ENCODE measurements around the gene KLHDC3. TPM values are rescaled to one million over a fixed set of nuclear protein-coding genes. Genes with fewer than 3 reads are reported as not detected.
A peak's percentile ranks its signal among the peaks of the same experiment; 100 is the strongest.

Gene KLHDC3, protein sequence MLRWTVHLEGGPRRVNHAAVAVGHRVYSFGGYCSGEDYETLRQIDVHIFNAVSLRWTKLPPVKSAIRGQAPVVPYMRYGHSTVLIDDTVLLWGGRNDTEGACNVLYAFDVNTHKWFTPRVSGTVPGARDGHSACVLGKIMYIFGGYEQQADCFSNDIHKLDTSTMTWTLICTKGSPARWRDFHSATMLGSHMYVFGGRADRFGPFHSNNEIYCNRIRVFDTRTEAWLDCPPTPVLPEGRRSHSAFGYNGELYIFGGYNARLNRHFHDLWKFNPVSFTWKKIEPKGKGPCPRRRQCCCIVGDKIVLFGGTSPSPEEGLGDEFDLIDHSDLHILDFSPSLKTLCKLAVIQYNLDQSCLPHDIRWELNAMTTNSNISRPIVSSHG
- total RNA-seq (2013), result 76.2 TPM
- polyA plus RNA-seq (100 to 1,000 TPM in 2 of 3 donors, 10 to 100 TPM in 1; 51.9 to 141 (median 106) TPM), polyA minus RNA-seq (42.3 and 49.1 TPM in 2 replicates), total RNA-seq (7.4 to 59.5 (median 30.6) reads per million in 11 experiments)

DNA sequence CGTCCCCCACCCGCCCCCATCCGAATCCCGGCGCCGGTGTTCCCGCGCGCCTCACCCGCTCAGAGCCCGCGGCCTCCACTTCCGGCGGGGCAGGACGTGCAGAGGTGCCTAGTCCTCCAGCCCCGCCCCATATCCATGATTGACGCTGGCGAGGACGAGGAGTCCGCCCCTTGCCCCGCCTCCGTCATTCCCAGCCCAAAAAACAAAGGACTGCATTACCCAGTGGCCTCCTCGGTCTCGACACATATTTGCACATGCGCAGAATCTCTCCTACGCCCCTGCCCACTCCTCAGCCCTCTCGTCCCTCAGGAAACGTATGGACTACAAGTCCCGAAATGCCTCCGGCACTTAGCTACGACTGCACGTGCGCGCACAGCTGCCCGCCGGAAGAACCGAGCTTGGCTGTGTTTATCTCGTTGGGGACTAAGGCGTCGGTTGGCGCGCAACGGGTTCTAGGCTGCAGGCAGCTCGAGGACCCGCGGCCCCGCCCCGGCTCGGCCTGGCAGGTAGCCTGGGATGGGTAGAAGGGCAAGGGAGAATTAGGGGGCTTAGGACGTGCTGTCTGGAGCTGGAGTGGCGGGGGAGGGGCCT, at the start of gene KLHDC3, which contains the start of gene MEA1:
Gene KLHDC3, plus strand, starts transcription at position 407 of the 591 bp plus-strand sequence. CDS start 2,944 bp downstream, outside the sequence.
Gene MEA1, minus strand, starts transcription at position 104 of the 591 bp plus-strand sequence. CDS start 133 bp downstream, outside the sequence.
- peak within 1 kb of the TSS; percentile 69 to 96 (median 73) for H3K4me3 ChIP-seq (replicated peaks in 1 of 3; ENCODE audit: low read depth in 2 of 3, low read length in 3 of 3)
- peaks cover 0 to 3% (median 3%) of the 10 kb centered on the region in 3 donors for H3K27me3 Mint-ChIP-seq (ENCODE audit: low read depth in 3 of 3)
- peaks cover 54 to 55% of the 10 kb centered on the region in 2 donors for H3K36me3 ChIP-seq (replicated peaks in 1 of 2; ENCODE audit: control insufficient read depth in 1 of 2, insufficient read depth in 2 of 2, low read length in 2 of 2)
- H3K27ac ChIP-seq (ENCODE audit: low read depth in 1 of 2, low read length in 2 of 2), result peak within 1 kb of the TSS in 1 of 2 donors; percentile 71
- peak within 1 kb of the TSS; percentile 91 to 98 for H3K4me3 Mint-ChIP-seq
- H3K9ac ChIP-seq (ENCODE audit: insufficient read depth, low read length, poor library complexity, severe bottlenecking), result peak within 1 kb of the TSS; percentile 71
- peak within 1 kb of the TSS; percentile 96 for H3K4me2 ChIP-seq (replicated peaks; ENCODE audit: extremely low read depth, low read length, poor library complexity, severe bottlenecking)
- H3K36me3 Mint-ChIP-seq, result peaks cover 47 to 53% of the 10 kb centered on the region in 2 donors
- H3K4me1 Mint-ChIP-seq, result peaks cover 39% of the 10 kb centered on the region
- H3K4me1 ChIP-seq (ENCODE audit: control insufficient read depth in 1 of 2, insufficient read depth in 2 of 2, low read length in 2 of 2), result peaks cover 38 to 41% of the 10 kb centered on the region in 2 donors
- under 1% methylated on average over 47 of the region's 51 CpGs for WGBS (ENCODE audit: insufficient coverage)
- no peaks in the 10 kb centered on the region for H3K27me3 ChIP-seq (ENCODE audit: control insufficient read depth in 2 of 2, insufficient read depth in 2 of 2, low read length in 2 of 2)
- peak; percentile 99 for DNase-seq
- intact Hi-C loops (cut with micrococcal nuclease), result loop anchor here (2.0 to 10.0 kb wide), 4 partner anchors 37 to 501 kb away; partner anchors contain the start of genes KLC4 (in 2 of the 2), MRPL2 (in 2 of the 2), PEX6 (in 2 of the 2) and LRRC73 (in 1 of the 2)
- H3K79me2 ChIP-seq (ENCODE audit: insufficient read depth, low read length), result peaks cover 59% of the 10 kb centered on the region
- H3K27ac Mint-ChIP-seq, result peak within 1 kb of the TSS; percentile 80 to 95 (median 91)
- H3K9me3 ChIP-seq (replicated peaks in 1 of 2; ENCODE audit: control insufficient read depth in 1 of 2, insufficient read depth in 1 of 2, low read length in 2 of 2), result no peaks in the 10 kb centered on the region
- no peaks in the 10 kb centered on the region for H3K9me3 Mint-ChIP-seq
- H2AFZ ChIP-seq (ENCODE audit: insufficient read depth, low read depth, low read length, poor library complexity, severe bottlenecking), result peak within 1 kb of the TSS; percentile 92
- TF ChIP-seq, protein P1, sequence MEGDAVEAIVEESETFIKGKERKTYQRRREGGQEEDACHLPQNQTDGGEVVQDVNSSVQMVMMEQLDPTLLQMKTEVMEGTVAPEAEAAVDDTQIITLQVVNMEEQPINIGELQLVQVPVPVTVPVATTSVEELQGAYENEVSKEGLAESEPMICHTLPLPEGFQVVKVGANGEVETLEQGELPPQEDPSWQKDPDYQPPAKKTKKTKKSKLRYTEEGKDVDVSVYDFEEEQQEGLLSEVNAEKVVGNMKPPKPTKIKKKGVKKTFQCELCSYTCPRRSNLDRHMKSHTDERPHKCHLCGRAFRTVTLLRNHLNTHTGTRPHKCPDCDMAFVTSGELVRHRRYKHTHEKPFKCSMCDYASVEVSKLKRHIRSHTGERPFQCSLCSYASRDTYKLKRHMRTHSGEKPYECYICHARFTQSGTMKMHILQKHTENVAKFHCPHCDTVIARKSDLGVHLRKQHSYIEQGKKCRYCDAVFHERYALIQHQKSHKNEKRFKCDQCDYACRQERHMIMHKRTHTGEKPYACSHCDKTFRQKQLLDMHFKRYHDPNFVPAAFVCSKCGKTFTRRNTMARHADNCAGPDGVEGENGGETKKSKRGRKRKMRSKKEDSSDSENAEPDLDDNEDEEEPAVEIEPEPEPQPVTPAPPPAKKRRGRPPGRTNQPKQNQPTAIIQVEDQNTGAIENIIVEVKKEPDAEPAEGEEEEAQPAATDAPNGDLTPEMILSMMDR (IDR thresholded peaks at IDR 0.05), result no peak
- peaks cover 44% of the 10 kb centered on the region for H4K20me1 ChIP-seq (ENCODE audit: insufficient read depth, low read length)

DNA sequence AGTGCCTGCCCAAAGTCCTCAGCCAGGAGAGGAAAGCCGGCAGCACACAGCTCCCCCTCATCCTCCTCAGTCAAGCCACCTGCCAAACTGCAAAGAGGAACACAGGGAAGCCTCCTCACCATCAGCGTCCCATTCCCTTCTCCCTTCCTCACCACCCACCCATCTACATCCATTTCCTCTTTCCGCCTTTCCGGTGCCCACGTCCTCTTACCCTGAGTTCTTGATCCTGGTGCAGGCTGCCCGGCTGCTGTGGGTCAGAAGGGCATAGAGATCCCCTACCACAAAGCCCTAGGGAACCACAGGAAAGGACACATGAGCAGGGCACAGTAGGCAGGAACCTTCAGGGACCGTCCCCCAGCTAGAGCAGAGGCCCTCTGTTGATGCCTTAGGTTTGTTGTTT, 47.5 kb upstream of the KLHDC3 start:
- Mint-ChIP-seq H3K27me3 (ENCODE audit: low read depth in 3 of 3) (peaks cover 2 to 4% (median 4%) of the 10 kb centered on the region in 3 donors), H3K36me3 (peaks cover 59 to 86% of the 10 kb centered on the region in 2 donors), H3K4me3 (no peak overlapping the region), H3K9me3 (peaks cover 0 to 2% (median 0%) of the 10 kb centered on the region in 7 donors), H3K4me1 (peaks cover 5% of the 10 kb centered on the region), H3K27ac (peak overlapping the region in 2 of 7 donors; percentile 46 to 52)
- Histone ChIP-seq H3K36me3 (replicated peaks in 1 of 2; ENCODE audit: control insufficient read depth in 1 of 2, insufficient read depth in 2 of 2, low read length in 2 of 2) (peaks cover 60 to 64% of the 10 kb centered on the region in 2 donors), H3K4me2 (replicated peaks; ENCODE audit: extremely low read depth, low read length, poor library complexity, severe bottlenecking) (no peak overlapping the region), H3K9me3 (replicated peaks in 1 of 2; ENCODE audit: control insufficient read depth in 1 of 2, insufficient read depth in 1 of 2, low read length in 2 of 2) (no peaks in the 10 kb centered on the region), H3K27me3 (ENCODE audit: control insufficient read depth in 2 of 2, insufficient read depth in 2 of 2, low read length in 2 of 2) (peaks cover 0 to 5% of the 10 kb centered on the region in 2 donors), H2AFZ (ENCODE audit: insufficient read depth, low read depth, low read length, poor library complexity, severe bottlenecking) (no peak overlapping the region), H3K4me3 (replicated peaks in 1 of 3; ENCODE audit: low read depth in 2 of 3, low read length in 3 of 3) (no peak overlapping the region), H3K9ac (ENCODE audit: insufficient read depth, low read length, poor library complexity, severe bottlenecking) (no peak overlapping the region), H3K27ac (ENCODE audit: low read depth in 1 of 2, low read length in 2 of 2) (no peak overlapping the region), H3K79me2 (ENCODE audit: insufficient read depth, low read length) (no peaks in the 10 kb centered on the region), H4K20me1 (ENCODE audit: insufficient read depth, low read length) (peaks cover 8% of the 10 kb centered on the region), H3K4me1 (ENCODE audit: control insufficient read depth in 1 of 2, insufficient read depth in 2 of 2, low read length in 2 of 2) (peaks cover 2 to 6% of the 10 kb centered on the region in 2 donors)
- 67% methylated on average over 4 of the region's 7 CpGs for WGBS (ENCODE audit: insufficient coverage)
- no peak for DNase-seq
- intact Hi-C loops (cut with micrococcal nuclease), result no loop called here
- TF ChIP-seq, protein P1 (IDR thresholded peaks at IDR 0.05), result no peak

Data from CD14-positive monocyte (primary cell).